CD4-positive, alpha-beta T cell treated with Interleukin-4 for 4 hours (primary cell): ENCODE results near the gene ALDH1L2.
"Not testable (repeated sequence)": the region's sequence is repeated elsewhere in the genome, so short reads cannot be mapped to it uniquely, and the experiment has no call there.

Experiments used
- DNase-seq: peaks from one replicate; pipeline ENCODE4 v3.0.0-alpha.2; 2020

Gene ALDH1L2

DNA sequence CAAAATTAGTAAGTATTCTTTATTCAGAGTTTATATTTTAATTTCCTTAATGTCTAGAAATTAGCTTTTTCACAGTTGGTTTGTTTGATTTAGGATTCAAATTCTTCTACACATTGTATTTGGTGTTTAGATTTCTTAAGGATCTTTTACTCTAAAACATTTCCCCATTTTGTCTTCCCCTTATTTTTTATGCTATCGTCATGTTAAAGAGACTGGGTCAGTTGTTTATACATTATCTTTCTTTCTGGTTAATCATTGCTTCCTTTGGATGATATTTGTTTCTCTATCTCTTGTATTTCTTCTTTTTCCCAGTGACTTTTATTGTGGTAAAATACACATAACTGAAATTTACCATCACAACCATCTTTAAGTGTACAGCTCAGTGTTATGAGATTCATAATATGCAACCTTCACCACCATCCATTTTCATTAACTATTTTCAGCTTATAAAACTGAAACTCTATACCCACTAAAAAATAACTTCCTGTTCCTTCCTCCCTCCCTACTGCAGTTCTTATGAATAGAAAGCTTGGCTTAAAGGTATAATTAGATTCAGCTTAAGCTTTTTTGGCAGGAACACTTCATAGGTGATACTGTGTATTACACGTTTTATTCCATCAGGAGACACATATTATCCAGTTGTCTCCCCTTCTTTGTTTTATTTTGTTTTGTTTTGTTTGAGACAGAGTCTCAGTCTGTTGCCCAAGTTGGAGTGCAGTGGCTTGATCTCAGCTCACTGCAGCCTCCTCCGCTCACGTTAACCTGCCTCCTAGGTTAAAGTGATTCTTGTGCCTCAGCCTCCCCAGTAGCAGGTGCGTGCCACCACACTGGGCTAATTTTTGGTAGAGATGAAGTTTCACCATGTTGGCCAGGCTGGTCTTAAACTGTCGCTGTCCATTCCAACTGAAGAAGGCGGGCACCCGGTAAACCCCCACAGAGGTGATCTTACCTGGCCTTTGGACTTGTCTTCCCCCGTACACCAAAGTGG lies 53.1 kb downstream of the ALDH1L2 start:
- DNase-seq: no peak

GRCh38 chr12:105026411-105026810 lies 57.8 kb downstream of the ALDH1L2 start:
- no peak for DNase-seq

GRCh38 chr12:105025890-105026289 lies 58.4 kb downstream of the ALDH1L2 start:
- no peak for DNase-seq

DNA sequence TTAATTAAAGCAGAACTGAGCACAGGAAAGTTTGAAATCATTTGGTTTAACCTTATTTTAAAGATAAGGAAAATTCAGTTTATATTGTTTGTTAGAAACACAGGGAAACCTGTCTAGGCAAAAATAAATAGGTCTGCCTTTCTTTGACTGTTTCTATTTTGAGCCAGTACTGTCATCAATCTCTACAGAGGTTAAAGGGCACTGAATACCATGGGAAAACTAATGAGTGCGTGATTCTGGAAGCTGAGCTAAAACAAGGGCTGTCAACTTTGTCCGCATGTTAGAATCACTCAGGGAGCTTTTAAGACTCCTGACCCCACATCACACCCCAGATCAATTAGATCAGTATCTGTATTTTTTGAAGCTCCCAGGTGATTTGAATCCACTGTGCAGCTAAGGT lies 59.3 kb downstream of the ALDH1L2 start:
- DNase-seq: no peak

GRCh38 chr12:105020241-105020962 lies 63.9 kb downstream of the ALDH1L2 start:
- DNase-seq: no peak

DNA sequence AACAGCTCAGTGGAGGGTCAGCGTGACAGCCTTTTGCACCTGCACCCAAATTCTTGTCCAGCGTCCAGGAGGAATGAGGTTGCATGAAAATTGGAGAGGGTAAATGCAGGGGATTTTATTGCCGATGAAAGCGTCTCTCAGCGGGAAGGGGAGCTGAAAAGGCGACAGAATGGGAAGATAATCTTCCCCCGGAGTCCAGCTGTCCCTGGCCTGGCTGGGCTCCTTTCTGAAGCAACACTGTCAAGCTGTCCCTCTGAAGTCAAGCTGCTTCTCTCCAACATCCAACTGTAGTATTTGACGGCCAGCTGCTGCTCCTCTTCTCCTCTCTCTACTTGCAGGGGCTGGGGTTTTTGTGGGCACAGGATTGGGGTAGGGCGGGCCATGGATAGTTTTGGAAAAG lies 65.5 kb downstream of the ALDH1L2 start:
- DNase-seq: no peak

GRCh38 chr12:105018012-105018411 lies 66.2 kb downstream of the ALDH1L2 start:
- DNase-seq: no peak

- DNase-seq: no peak
Observed at GRCh38 chr12:105015543-105015942, 68.7 kb downstream of the ALDH1L2 start.

- DNase-seq: no peak
Observed at GRCh38 chr12:105014603-105015002, 69.7 kb downstream of the ALDH1L2 start.

DNA sequence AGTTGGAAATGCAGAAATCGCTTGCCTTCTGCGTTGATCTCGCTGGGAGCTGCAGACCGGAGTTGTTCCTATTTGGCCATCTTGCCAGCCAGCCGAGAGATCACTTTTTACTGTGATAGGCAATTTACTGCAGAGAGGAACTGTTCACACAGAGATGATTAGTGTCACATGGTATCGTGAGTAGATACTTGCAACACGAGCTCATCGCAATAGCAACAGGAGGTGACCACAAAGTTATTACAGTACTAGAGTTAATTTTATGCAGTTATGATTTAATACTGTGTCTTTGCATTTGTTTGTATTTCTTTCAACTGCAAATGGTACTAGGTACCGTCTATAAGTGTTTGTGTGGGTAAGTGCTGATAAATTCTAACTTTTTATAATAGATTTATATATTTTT lies 70.4 kb downstream of the ALDH1L2 start:
- DNase-seq: no peak

GRCh38 chr12:105001476-105001875 lies 82.8 kb downstream of the ALDH1L2 start:
- DNase-seq: no peak

- no peak for DNase-seq
Observed at GRCh38 chr12:104999347-104999685, 84.9 kb downstream of the ALDH1L2 start.

DNA sequence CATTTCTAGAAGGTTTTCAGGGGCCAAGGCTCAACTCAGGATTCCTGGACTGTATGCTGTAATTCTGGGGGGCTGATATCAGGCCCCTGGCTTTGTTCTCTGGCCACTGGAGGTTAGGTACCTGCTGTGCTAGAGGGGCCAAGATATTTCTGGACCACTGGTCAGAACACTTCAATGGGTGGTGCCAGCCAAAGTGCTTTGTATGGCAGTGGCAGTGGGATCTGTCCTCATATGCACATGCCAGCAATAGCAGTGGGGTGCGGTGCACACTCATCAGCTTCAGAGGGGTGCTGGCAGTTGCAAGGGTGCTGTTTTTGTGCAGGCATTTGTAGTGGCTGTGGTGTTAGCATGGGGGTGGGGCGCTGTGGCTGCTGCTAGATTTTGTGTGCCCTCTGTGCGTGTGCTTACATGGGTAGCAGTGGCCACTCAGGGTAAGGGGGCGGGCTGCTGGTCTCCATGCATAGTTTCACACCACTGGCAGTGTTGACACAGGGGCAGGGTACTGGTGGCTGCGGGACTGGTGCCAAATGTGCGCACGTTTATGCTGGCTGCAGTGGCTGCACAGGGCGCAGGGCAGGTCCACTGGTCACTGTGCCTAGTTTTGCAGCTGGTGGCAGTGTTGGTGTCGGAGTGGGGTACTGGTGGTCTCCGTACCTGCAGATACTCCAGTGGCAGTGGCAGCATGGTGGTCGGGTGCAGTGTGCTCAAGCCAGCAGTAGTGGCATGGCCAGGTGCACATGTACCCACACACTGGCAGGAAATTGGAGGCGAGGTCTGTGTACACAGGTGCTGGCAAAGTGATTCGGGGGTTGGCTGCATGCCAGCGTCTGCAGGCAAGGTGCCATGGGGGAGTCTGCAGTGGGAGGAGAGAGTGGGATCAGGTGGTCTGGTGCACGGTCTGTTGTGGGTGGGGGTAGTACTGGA lies 85.6 kb downstream of the ALDH1L2 start:
- no peak for DNase-seq

- DNase-seq: no peak
Observed at GRCh38 chr12:104997541-104997940, 86.7 kb downstream of the ALDH1L2 start.

- DNase-seq: no peak
Observed at GRCh38 chr12:104994336-104994735, 89.9 kb downstream of the ALDH1L2 start.

- no peak for DNase-seq
Observed at GRCh38 chr12:104991565-104992128, 92.6 kb downstream of the ALDH1L2 start.

DNA sequence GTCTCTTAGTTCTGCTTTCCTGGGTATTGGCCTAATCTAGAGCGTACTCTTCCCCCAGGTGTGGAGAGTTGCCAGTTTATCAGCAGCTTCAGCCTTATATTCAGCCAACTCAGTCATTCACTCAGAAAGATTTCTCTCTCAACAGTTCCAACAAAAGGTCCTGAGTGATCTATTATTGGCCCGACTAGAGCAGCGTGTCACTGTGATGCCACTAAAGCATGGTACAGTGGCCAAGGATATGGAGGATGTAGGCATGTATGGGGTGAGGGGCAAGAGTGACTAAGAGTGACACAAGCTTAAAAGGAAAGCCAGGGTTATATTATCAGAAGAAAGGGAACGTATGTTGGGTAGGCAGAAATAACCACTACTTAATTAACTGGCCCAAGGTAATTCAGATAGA lies 93.3 kb downstream of the ALDH1L2 start:
- no peak for DNase-seq

DNA sequence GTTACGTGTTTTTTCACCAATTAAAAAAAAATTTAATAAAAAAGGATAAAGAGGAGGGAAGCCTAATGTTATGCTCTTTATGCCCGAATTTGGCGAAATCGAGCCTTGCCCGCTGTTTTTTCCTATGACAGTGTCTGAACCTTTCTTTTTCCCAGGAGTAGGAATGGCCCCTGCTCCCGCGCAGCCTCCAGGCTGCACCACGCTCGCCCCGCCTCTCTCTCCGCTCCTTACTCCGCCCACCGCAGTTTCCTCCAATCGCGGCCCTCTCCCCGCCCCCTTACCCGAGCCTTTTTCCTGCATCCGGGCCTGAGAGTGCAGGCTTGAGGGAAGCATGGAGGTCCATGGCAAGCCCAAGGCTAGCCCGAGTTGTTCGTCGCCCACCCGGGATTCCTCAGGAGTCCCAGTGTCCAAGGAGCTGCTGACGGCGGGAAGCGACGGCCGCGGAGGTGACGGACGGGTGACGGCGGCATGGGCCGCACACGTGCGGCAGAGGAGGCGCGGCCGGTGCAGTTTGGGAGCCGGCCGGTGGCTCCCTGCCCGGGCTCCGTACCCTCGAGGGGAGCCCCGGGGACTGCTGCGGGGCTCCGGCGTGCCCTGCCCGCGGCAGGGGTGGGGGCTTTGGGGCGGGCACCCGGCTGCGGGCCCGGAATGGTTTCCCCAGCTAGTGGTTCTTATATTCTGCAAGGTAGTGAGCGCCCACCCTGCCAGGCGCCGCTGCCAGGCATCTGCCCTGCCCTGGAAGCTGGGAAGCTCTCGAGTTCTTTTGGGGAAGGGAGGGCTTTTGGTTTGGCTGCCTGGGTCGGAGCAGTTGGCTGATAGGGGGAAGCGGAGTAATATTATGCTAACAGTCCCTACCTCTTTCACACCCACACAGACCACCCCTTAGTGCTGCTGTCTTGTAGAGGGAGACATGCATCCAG lies 98.0 kb downstream of the ALDH1L2 start, which contains the start of gene NOPCHAP1:
Gene NOPCHAP1, plus strand, starts transcription at position 295 of the 920 bp plus-strand sequence. Its CDS starts 37 bp downstream, at position 332.
- DNase-seq: peak; percentile 78

DNA sequence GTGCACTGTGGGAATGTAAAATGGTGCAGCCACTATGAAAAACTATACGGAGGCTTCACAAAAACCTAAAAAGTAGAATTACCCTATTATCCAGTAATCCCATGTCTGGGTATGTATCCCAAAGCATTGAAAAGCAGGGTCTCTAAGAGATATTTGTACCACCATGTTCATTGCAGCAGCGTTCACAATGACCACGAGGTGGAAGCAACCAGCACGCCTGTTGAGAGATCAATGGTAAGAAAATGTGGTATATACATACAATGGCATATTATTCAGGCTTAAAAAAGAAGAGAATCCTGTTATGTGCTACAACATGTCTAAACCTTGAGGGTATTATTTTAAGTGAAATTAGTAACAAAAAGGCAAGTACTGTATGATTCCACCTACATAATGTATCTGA lies 99.1 kb downstream of the ALDH1L2 start:
- DNase-seq: no peak

DNA sequence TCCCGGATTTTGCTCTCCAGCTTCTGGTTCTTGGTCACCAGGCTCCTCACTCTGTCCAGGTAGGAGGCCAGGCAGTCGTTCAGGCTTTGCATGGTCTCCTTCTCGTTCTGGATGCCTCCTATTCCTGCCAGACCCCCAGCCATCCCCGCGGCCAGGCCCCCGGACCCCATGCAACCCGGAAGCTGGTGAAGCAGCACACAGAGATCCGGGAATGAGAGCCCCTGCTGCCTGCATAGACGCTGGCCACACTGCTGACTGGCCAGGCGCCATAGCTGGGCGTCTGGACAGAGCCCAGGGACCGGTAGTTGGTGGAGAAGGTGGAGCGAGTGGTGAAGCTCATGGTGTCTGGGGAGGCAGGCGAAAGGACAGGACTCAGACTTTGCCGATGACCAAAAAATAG lies 106.6 kb downstream of the ALDH1L2 start:
- DNase-seq: not testable (repeated sequence)

GRCh38 chr12:104976703-104977102 lies 107.6 kb downstream of the ALDH1L2 start:
- DNase-seq: no peak
